ENCODE data around the gene SLC4A1AP. TPM values are rescaled to one million over a fixed set of nuclear protein-coding genes. Genes with fewer than 3 reads are reported as not detected.
A peak's percentile ranks its signal among the peaks of the same experiment; 100 is the strongest.

SLC4A1AP gene
- total and polyA plus RNA-seq, 2 donors (not counting 1 experiment from before 2014, with no cell fraction given), result 8.9 to 23.1 TPM

GRCh38 chr2:27702302-27702701 lies 38.6 kb downstream of the SLC4A1AP start:
- ChIA-PET POLR2A (no interaction called here), CTCF (no interaction called here)
- no peaks in the 10 kb centered on the region for H3K27me3 ChIP-seq (replicated peaks in 1 of 4; ENCODE audit: control extremely low read depth in 1 of 4, control insufficient read depth in 3 of 4, insufficient read depth in 4 of 4, low read length in 3 of 4)
- no peaks in the 10 kb centered on the region for H3K9me3 ChIP-seq (ENCODE audit: control extremely low read depth in 1 of 3, control insufficient read depth in 2 of 3, insufficient read depth in 1 of 3, low read length in 2 of 3)
- H3K4me3 ChIP-seq (ENCODE audit: control extremely low read depth in 1 of 5, extremely low read depth in 1 of 5, insufficient read depth in 1 of 5, low read depth in 2 of 5, low read length in 4 of 5), result no peak overlapping the region
- H3K79me2 ChIP-seq (ENCODE audit: control insufficient read depth, insufficient read depth, low read length), result no peaks in the 10 kb centered on the region
- H3K27ac ChIP-seq (ENCODE audit: low read length in 2 of 2), result no peak overlapping the region
- intact Hi-C loops (cut with micrococcal nuclease), result loop anchor here (5.0 kb wide), 1 partner anchor 710 kb away; no protein-coding TSS in a partner anchor
- H3K36me3 ChIP-seq (replicated peaks in 1 of 2; ENCODE audit: control extremely low read depth in 1 of 2, control insufficient read depth in 1 of 2, extremely low read depth in 1 of 2, insufficient read depth in 2 of 2, low read length in 1 of 2), result peaks cover 0 to 6% of the 10 kb centered on the region in 2 experiments
- Mint-ChIP-seq H3K4me3 (no peak overlapping the region), H3K27me3 (peaks cover 4% of the 10 kb centered on the region), H3K27ac (no peak overlapping the region), H3K9me3 (ENCODE audit: insufficient read depth) (no peaks in the 10 kb centered on the region), H3K4me1 (peaks cover 4% of the 10 kb centered on the region)
- TF ChIP-seq EZH2 (IDR thresholded peaks at IDR 0.05; ENCODE audit: borderline replicate concordance, insufficient read depth, low read depth, low read length, poor library complexity, severe bottlenecking) (no peak), CTCF (IDR thresholded peaks at IDR 0.05) (no peak)
- WGBS (ENCODE audit: insufficient coverage), result 100% methylated on average over 1 of the region's 1 CpG
- no peaks in the 10 kb centered on the region for H3K4me1 ChIP-seq (ENCODE audit: control insufficient read depth in 2 of 2, insufficient read depth in 2 of 2, low read length in 2 of 2)
- DNase-seq, result no peak
- no peaks in the 10 kb centered on the region for H4K20me1 ChIP-seq (ENCODE audit: control insufficient read depth, insufficient read depth, low read length, poor library complexity, severe bottlenecking)
- no peak overlapping the region for H3K4me2 ChIP-seq (replicated peaks; ENCODE audit: low read depth, low read length, poor library complexity, severe bottlenecking)
- no peak for ATAC-seq (ENCODE audit: low read depth)
- H3K9ac ChIP-seq (ENCODE audit: low read length), result no peak overlapping the region
- no peak overlapping the region for H2AFZ ChIP-seq (ENCODE audit: insufficient read depth, low read depth, low read length, poor library complexity, severe bottlenecking)

- Histone ChIP-seq H3K4me1 (ENCODE audit: control insufficient read depth in 2 of 2, insufficient read depth in 2 of 2, low read length in 2 of 2) (no peaks in the 10 kb centered on the region), H4K20me1 (ENCODE audit: control insufficient read depth, insufficient read depth, low read length, poor library complexity, severe bottlenecking) (no peaks in the 10 kb centered on the region), H3K27me3 (replicated peaks in 1 of 4; ENCODE audit: control extremely low read depth in 1 of 4, control insufficient read depth in 3 of 4, insufficient read depth in 4 of 4, low read length in 3 of 4) (no peaks in the 10 kb centered on the region), H3K9ac (ENCODE audit: low read length) (no peak overlapping the region), H3K27ac (ENCODE audit: low read length in 2 of 2) (no peak overlapping the region), H3K79me2 (ENCODE audit: control insufficient read depth, insufficient read depth, low read length) (no peaks in the 10 kb centered on the region), H3K4me2 (replicated peaks; ENCODE audit: low read depth, low read length, poor library complexity, severe bottlenecking) (no peak overlapping the region), H3K36me3 (replicated peaks in 1 of 2; ENCODE audit: control extremely low read depth in 1 of 2, control insufficient read depth in 1 of 2, extremely low read depth in 1 of 2, insufficient read depth in 2 of 2, low read length in 1 of 2) (no peaks in the 10 kb centered on the region), H3K4me3 (ENCODE audit: control extremely low read depth in 1 of 5, extremely low read depth in 1 of 5, insufficient read depth in 1 of 5, low read depth in 2 of 5, low read length in 4 of 5) (no peak overlapping the region), H2AFZ (ENCODE audit: insufficient read depth, low read depth, low read length, poor library complexity, severe bottlenecking) (no peak overlapping the region), H3K9me3 (ENCODE audit: control extremely low read depth in 1 of 3, control insufficient read depth in 2 of 3, insufficient read depth in 1 of 3, low read length in 2 of 3) (no peaks in the 10 kb centered on the region)
- intact Hi-C loops (cut with micrococcal nuclease), result loop anchor here (1.0 to 5.0 kb wide), 4 partner anchors 693 to 863 kb away; no protein-coding TSS in a partner anchor
- H3K27ac Mint-ChIP-seq, result no peak overlapping the region
- ATAC-seq (ENCODE audit: low read depth) (peak; percentile 78), DNase-seq (peak; percentile 83)
- H3K27me3 Mint-ChIP-seq, result peaks cover 12% of the 10 kb centered on the region
- H3K4me3 Mint-ChIP-seq, result no peak overlapping the region
- 0% methylated on average over 4 of the region's 9 CpGs for WGBS (ENCODE audit: insufficient coverage)
- ChIA-PET POLR2A (no interaction called here), CTCF (interaction anchor here (0.8 to 3.3 kb wide), 29 partner anchors 8 to 912 kb away, joined by 3 to 34 read pairs (median 6); partner anchors contain the start of gene MRPL33)
- no peak for TF ChIP-seq EZH2 (IDR thresholded peaks at IDR 0.05; ENCODE audit: borderline replicate concordance, insufficient read depth, low read depth, low read length, poor library complexity, severe bottlenecking)
- TF ChIP-seq CTCF (IDR thresholded peaks at IDR 0.05), result peak; percentile 91
- peaks cover 4% of the 10 kb centered on the region for H3K4me1 Mint-ChIP-seq
- H3K9me3 Mint-ChIP-seq (ENCODE audit: insufficient read depth), result no peaks in the 10 kb centered on the region
These were observed 40.1 kb downstream of the SLC4A1AP start for GRCh38 chr2:27703638-27704341.
